NCI-H128 (cell line): Measurements from ENCODE around the gene SERPINH1.

Experiments used
- DNase-seq: peaks from one replicate; lab custom pipeline; 2025; ENCODE audit not compliant: unreplicated experiment; lab: John Stamatoyannopoulos, UW

The SERPINH1 gene

DNA sequence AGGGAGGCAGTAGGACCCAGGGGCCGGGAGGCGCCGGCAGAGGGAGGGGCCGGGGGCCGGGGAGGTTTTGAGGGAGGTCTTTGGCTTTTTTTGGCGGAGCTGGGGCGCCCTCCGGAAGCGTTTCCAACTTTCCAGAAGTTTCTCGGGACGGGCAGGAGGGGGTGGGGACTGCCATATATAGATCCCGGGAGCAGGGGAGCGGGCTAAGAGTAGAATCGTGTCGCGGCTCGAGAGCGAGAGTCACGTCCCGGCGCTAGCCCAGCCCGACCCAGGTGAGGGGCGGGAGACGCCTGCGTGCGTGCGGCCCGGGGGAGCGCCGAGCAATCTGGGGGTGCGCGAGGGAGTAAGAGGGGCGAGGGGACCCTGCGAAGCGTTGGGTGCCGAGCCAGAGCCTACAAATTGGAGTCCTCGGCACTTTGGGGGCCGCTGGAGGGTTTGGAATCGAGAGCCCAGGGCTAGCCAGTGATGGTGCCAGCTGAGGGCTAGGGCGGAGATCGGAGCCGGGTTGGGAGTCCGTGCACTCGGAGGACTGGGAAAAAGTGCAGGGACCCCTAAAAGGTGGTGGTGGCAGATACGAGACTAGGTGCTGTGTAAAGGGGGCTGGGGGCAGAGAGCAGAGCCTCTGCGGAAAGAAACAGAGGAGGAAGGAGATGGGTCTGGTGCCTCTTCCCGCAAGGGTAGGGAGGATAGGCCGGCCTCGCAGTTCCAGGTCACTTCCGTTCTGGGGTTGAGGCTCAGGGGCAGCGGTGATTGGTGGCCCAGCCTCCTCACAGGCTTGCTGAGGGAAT, at the start of gene SERPINH1:
SERPINH1 (plus strand) TSS at position 206 of the 788 bp plus-strand sequence. CDS start 4,097 bp downstream, outside the sequence.
- DNase-seq, result peak; percentile 54

GRCh38 chr11:75513250-75513649, 48.8 kb upstream of the SERPINH1 start:
- no peak for DNase-seq

DNA sequence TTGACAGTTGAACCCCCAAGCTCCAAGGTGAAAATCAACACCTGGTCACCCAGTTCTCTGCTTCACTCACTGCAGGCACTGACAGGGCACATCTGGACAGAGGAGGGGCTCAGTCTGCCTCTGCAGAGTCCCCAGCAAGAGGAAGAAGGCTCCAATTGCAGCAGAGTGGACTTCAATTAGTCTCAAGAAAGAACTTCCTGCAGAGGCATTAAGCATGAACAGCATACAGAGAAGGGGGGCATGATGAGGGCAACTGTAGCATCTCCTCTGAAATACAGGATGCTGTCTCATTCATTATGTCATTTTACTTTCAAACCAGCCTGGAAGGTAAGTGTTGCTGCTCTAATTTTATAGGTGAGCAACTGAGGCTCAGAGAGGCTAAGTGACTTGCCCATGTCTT, 47.5 kb upstream of the SERPINH1 start:
- DNase-seq, result no peak

- no peak for DNase-seq
These were observed 45.9 kb upstream of the SERPINH1 start for GRCh38 chr11:75516140-75516539.

GRCh38 chr11:75516886-75517285, 45.2 kb upstream of the SERPINH1 start:
- DNase-seq, result no peak

GRCh38 chr11:75518204-75518549, 43.9 kb upstream of the SERPINH1 start:
- DNase-seq, result no peak

GRCh38 chr11:75518771-75519653, 43.0 kb upstream of the SERPINH1 start:
- DNase-seq, result no peak

DNA sequence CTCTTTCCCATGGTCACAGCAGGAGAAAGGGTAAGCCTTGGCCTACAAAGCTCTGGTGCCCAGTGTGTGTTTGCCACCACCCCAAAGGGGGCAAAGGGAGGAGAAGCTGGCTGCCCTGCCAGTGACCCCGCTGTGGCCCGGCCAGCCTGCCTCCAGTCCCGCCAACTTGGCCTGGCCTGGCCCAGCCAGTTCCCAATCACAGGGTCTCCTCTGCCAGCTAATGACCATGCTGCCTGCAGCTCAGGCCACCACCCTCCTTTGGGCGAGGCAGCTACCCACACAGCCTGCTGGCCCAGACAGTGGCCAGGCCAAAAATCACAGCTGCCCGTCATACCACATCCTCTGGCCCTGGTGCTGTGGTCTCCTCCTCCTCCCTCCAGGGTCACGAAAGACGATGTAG, 41.4 kb upstream of the SERPINH1 start:
- no peak for DNase-seq

- DNase-seq, result no peak
These were observed 39.6 kb upstream of the SERPINH1 start for GRCh38 chr11:75522286-75523044.

- DNase-seq, result no peak
These were observed 38.9 kb upstream of the SERPINH1 start for GRCh38 chr11:75523189-75523588.

GRCh38 chr11:75523811-75524664, 38.0 kb upstream of the SERPINH1 start:
- DNase-seq, result no peak

- DNase-seq, result no peak
These were observed 37.2 kb upstream of the SERPINH1 start for GRCh38 chr11:75524665-75525432.

- peak; percentile 91 for DNase-seq
These were observed 36.4 kb upstream of the SERPINH1 start, which contains the start of gene GDPD5 for GRCh38 chr11:75525433-75526191. Gene GDPD5, minus strand, starts transcription at chr11:75525941. Its CDS starts 48,206 bp downstream, at chr11:75477735.

- no peak for DNase-seq
These were observed 35.9 kb upstream of the SERPINH1 start for GRCh38 chr11:75526192-75526541.

- DNase-seq, result no peak
These were observed 34.9 kb upstream of the SERPINH1 start for GRCh38 chr11:75527130-75527529.

- DNase-seq, result no peak
These were observed 33.9 kb upstream of the SERPINH1 start for GRCh38 chr11:75527938-75528735.

DNA sequence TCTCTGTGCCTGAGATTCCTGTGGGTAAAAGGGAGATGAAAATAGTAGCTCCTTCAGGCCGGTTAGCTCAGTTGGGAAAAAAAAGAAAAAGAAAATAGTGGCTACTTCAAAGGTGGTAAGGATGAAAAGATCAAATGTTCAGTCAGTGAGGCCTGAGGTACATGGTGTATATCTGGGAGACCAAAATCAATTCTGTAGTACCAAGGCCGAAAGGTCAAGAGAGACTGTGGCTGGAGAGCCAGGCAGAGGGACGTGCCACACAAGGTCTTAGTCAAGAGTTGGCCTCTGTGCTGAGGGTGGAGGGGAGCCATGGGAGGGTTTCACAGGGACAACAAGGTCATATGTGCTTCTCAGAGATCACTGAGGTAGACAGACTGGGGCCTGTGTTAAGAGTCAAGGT, 31.5 kb upstream of the SERPINH1 start:
- no peak for DNase-seq

- no peak for DNase-seq
These were observed 30.7 kb upstream of the SERPINH1 start for GRCh38 chr11:75531325-75531724.
